Measurements from ENCODE around the gene TCF12.

DNA sequence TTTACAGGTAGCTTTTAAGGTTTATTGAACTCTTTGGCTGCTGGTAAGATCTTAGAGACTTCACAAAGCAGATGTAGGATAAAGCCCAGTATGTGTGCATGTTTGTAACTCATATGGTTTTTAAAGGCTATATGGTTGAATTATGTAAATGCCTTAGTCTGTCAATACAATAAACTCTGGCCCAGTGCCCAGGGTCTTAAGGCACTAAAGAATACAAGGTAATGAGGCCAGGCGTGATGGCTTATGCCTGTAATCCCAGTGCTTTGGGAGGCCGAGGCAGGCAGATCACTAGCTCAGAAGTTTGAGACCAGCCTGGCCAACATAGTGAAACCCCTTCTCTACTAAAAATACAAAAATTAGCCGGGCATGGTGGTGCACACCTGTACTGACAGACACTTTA is 287.6 kb downstream of the TCF12 start:
- TF ChIP-seq, protein P1, sequence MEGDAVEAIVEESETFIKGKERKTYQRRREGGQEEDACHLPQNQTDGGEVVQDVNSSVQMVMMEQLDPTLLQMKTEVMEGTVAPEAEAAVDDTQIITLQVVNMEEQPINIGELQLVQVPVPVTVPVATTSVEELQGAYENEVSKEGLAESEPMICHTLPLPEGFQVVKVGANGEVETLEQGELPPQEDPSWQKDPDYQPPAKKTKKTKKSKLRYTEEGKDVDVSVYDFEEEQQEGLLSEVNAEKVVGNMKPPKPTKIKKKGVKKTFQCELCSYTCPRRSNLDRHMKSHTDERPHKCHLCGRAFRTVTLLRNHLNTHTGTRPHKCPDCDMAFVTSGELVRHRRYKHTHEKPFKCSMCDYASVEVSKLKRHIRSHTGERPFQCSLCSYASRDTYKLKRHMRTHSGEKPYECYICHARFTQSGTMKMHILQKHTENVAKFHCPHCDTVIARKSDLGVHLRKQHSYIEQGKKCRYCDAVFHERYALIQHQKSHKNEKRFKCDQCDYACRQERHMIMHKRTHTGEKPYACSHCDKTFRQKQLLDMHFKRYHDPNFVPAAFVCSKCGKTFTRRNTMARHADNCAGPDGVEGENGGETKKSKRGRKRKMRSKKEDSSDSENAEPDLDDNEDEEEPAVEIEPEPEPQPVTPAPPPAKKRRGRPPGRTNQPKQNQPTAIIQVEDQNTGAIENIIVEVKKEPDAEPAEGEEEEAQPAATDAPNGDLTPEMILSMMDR (optimal IDR thresholded peaks at IDR 0.05 in 1 of 3, IDR thresholded peaks at IDR 0.05 in 1 of 3, conservative IDR thresholded peaks at IDR 0.05 in 1 of 3; ENCODE audit: extremely low read depth in 1 of 3, insufficient read depth in 2 of 3, low read length in 3 of 3): no peak
- TF ChIP-seq EZH2 (IDR thresholded peaks at IDR 0.05; ENCODE audit: low read length): no peak

Data from keratinocyte (primary cell).